WTC11 (cell line): ENCODE results near the gene PDPN. TPM values are rescaled to one million over a fixed set of nuclear protein-coding genes. Genes with fewer than 3 reads are reported as not detected.

Experiments
- ATAC-seq: fragments of 200-7000 bp; cut with Tn5 transposase; 2 replicates; pipeline ENCODE4 v1.10.0; 2021; ENCODE audit warnings: mild to moderate bottlenecking, moderate library complexity
- CTCF ChIA-PET: fragments of 300-600 bp; sonication (Branson Sonifier 250); formaldehyde crosslinking; loops from one replicate; lab custom pipeline; 2021; ENCODE audit warnings: antibody characterized with exemption; lab: Charles Lee
- POLR2A ChIA-PET: fragments of 350-600 bp; sonication (Branson Sonifier 250); formaldehyde crosslinking; loops from one replicate; lab custom pipeline; 2021; ENCODE audit warnings: antibody characterized with exemption; lab: Charles Lee
- DNase-seq: peaks from one replicate; pipeline ENCODE4 v3.0.0; 2021; ENCODE audit warnings: low spot score
- H3K27ac Mint-ChIP-seq: 2 replicates; pipeline ENCODE4 v1.8.0; 2021; ENCODE audit warnings: mixed read lengths
- H3K27me3 Mint-ChIP-seq: 2 replicates; pipeline ENCODE4 v1.8.0; 2021; ENCODE audit warnings: low read depth, mild to moderate bottlenecking, moderate library complexity, mixed read lengths
- H3K36me3 Mint-ChIP-seq: 2 replicates; pipeline ENCODE4 v1.8.0; 2021; ENCODE audit warnings: mixed read lengths
- H3K4me1 Mint-ChIP-seq: 2 replicates; pipeline ENCODE4 v1.8.0; 2022; ENCODE audit warnings: mixed read lengths
- H3K4me3 Mint-ChIP-seq: 2 replicates; pipeline ENCODE4 v1.8.0; 2021; ENCODE audit warnings: mild to moderate bottlenecking, moderate library complexity, mixed read lengths
- H3K9me3 Mint-ChIP-seq: 2 replicates; pipeline ENCODE4 v1.8.0; 2021; ENCODE audit warnings: mixed read lengths
- CREB1 ChIP-seq: sonication (generic); formaldehyde crosslinking; IDR thresholded peaks from 2 replicates; pipeline ENCODE4 v1.8.0; 2023; ENCODE audit warnings: mild to moderate bottlenecking, missing genetic modification reagents
- EMX1 ChIP-seq: fragments of 250-450 bp; sonication (Bioruptor Pico); IDR thresholded peaks from 2 replicates; pipeline ENCODE4 v1.8.0; 2021; ENCODE audit warnings: mild to moderate bottlenecking
- GABPB1 ChIP-seq: sonication (generic); formaldehyde crosslinking; IDR thresholded peaks from 2 replicates; pipeline ENCODE4 v1.8.1; 2023; ENCODE audit warnings: mild to moderate bottlenecking, missing genetic modification reagents
- GRHL2 ChIP-seq: fragments of 250-450 bp; sonication (Bioruptor Pico); IDR thresholded peaks from 2 replicates; pipeline ENCODE4 v1.8.0; 2022; ENCODE audit warnings: mild to moderate bottlenecking, moderate library complexity; ENCODE audit not compliant: insufficient replicate concordance, severe bottlenecking
- GTF2I ChIP-seq: fragments of 250-450 bp; sonication (Bioruptor Pico); conservative IDR thresholded peaks from 2 replicates; pipeline ENCODE4 v1.4.0; 2021; ENCODE audit warnings: mild to moderate bottlenecking
- HMGA2 ChIP-seq: fragments of 250-450 bp; sonication (Bioruptor Pico); IDR thresholded peaks from 2 replicates; pipeline ENCODE4 v1.4.0; 2021; ENCODE audit warnings: mild to moderate bottlenecking, moderate library complexity
- MYBL2 ChIP-seq: sonication (generic); formaldehyde crosslinking; IDR thresholded peaks from 2 replicates; pipeline ENCODE4 v1.8.1; 2023; ENCODE audit warnings: mild to moderate bottlenecking, moderate library complexity, missing genetic modification reagents
- PRRX2 ChIP-seq: fragments of 250-450 bp; sonication (Bioruptor Pico); IDR thresholded peaks from 2 replicates; pipeline ENCODE4 v1.8.0; 2021; ENCODE audit warnings: mild to moderate bottlenecking
- SMAD3 ChIP-seq: sonication (generic); formaldehyde crosslinking; IDR thresholded peaks from 2 replicates; pipeline ENCODE4 v1.8.0; 2022; ENCODE audit warnings: missing genetic modification reagents, mild to moderate bottlenecking, borderline replicate concordance
- SMAD4 ChIP-seq: sonication (generic); formaldehyde crosslinking; IDR thresholded peaks from 2 replicates; pipeline ENCODE4 v1.8.0; 2022; ENCODE audit warnings: mild to moderate bottlenecking, missing genetic modification reagents
- TCF7 ChIP-seq: sonication (generic); formaldehyde crosslinking; IDR thresholded peaks from 2 replicates; pipeline ENCODE4 v1.8.0; 2022; ENCODE audit warnings: mild to moderate bottlenecking, low read depth, missing genetic modification reagents, moderate library complexity
- TEAD1 ChIP-seq: sonication (generic); formaldehyde crosslinking; IDR thresholded peaks from 2 replicates; pipeline ENCODE4 v1.8.0; 2022; ENCODE audit warnings: mild to moderate bottlenecking, missing genetic modification reagents
- TP53 ChIP-seq: sonication (generic); formaldehyde crosslinking; IDR thresholded peaks from 2 replicates; pipeline ENCODE4 v1.8.1; 2023; ENCODE audit warnings: mild to moderate bottlenecking, missing genetic modification reagents
- ZBTB21 ChIP-seq: sonication (generic); formaldehyde crosslinking; IDR thresholded peaks from 2 replicates; pipeline ENCODE4 v1.8.1; 2023; ENCODE audit warnings: mild to moderate bottlenecking, missing genetic modification reagents, borderline replicate concordance
- ZNF219 ChIP-seq: sonication (generic); formaldehyde crosslinking; IDR thresholded peaks from 2 replicates; pipeline ENCODE4 v1.8.0; 2023; ENCODE audit warnings: missing genetic modification reagents, mild to moderate bottlenecking, borderline replicate concordance
- ZNF396 ChIP-seq: fragments of 250-450 bp; sonication (Bioruptor Pico); IDR thresholded peaks from 2 replicates; pipeline ENCODE4 v1.8.0; 2021; ENCODE audit warnings: mild to moderate bottlenecking, moderate library complexity, borderline replicate concordance
- ZNF423 ChIP-seq: fragments of 250-450 bp; sonication (Bioruptor Pico); IDR thresholded peaks from 2 replicates; pipeline ENCODE4 v2.1.2; 2022; ENCODE audit warnings: mild to moderate bottlenecking, moderate library complexity
- total RNA-seq: library from RNA; stranded (reverse); gene quantifications from 3 replicates; pipeline ENCODE4 v1.2.3, GENCODE V29; 2021
- TF ChIP-seq, protein P1 (sequence below): fragments of 250-450 bp; sonication (Bioruptor Pico); IDR thresholded peaks from 2 replicates; pipeline ENCODE4 v1.9.0; 2021; ENCODE audit warnings: mild to moderate bottlenecking
- TF ChIP-seq, protein P2 (sequence below): fragments of 250-450 bp; sonication (Bioruptor Pico); conservative IDR thresholded peaks from 2 replicates; pipeline ENCODE4 v1.9.0; 2021; ENCODE audit warnings: mild to moderate bottlenecking
- TF ChIP-seq, protein P3 (sequence below): fragments of 200-600 bp; IDR thresholded peaks from 2 replicates; pipeline ENCODE4 v1.8.0; 2022; ENCODE audit warnings: antibody characterized with exemption
- TF ChIP-seq, protein P4 (sequence below): sonication (generic); formaldehyde crosslinking; IDR thresholded peaks from 2 replicates; pipeline ENCODE4 v1.8.1; 2022; ENCODE audit warnings: low read depth, mild to moderate bottlenecking, moderate library complexity, missing genetic modification reagents, borderline replicate concordance
- TF ChIP-seq, protein P5 (sequence below): sonication (generic); formaldehyde crosslinking; conservative IDR thresholded peaks from 2 replicates; pipeline ENCODE4 v1.8.1; 2023; ENCODE audit warnings: mild to moderate bottlenecking, low read depth, missing genetic modification reagents, moderate library complexity
- TF ChIP-seq, protein P6 (sequence below): sonication (generic); formaldehyde crosslinking; IDR thresholded peaks from 2 replicates; pipeline ENCODE4 v1.8.1; 2023; ENCODE audit warnings: mild to moderate bottlenecking, missing genetic modification reagents, moderate library complexity
- TF ChIP-seq, protein P7 (sequence below): sonication (generic); formaldehyde crosslinking; IDR thresholded peaks from 2 replicates; pipeline ENCODE4 v1.8.0; 2022; ENCODE audit warnings: mild to moderate bottlenecking, missing genetic modification reagents

PDPN gene
- total RNA-seq, 1 experiment from 2014 or later: 158 TPM

DNA sequence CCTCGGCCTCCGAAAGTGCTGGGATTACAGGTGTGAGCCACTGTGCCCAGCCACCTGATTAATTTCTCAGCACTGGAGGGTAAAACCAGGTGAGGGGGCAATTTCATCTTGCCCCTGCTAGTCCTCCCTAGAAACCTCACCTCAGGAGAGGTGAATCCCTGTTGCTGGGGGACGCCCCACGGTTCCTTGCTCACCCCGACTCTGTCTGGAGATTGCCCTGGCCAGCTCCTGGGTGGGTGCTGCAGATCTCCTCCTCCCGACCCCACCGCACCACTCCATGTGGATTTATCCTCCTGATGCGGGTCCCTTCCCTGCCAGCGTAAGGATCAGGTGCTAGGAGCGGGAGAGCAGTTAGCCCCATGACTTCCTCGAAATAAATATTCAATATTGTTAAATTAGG lies 34.9 kb downstream of the PDPN start (continued):
- TF ChIP-seq ZBTB21 (no peak), GTF2I (CRISPR knock-in tag) (no peak)
- TF ChIP-seq, protein P1, sequence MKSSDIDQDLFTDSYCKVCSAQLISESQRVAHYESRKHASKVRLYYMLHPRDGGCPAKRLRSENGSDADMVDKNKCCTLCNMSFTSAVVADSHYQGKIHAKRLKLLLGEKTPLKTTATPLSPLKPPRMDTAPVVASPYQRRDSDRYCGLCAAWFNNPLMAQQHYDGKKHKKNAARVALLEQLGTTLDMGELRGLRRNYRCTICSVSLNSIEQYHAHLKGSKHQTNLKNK (CRISPR knock-in tag): no peak
- TF ChIP-seq, protein P2, sequence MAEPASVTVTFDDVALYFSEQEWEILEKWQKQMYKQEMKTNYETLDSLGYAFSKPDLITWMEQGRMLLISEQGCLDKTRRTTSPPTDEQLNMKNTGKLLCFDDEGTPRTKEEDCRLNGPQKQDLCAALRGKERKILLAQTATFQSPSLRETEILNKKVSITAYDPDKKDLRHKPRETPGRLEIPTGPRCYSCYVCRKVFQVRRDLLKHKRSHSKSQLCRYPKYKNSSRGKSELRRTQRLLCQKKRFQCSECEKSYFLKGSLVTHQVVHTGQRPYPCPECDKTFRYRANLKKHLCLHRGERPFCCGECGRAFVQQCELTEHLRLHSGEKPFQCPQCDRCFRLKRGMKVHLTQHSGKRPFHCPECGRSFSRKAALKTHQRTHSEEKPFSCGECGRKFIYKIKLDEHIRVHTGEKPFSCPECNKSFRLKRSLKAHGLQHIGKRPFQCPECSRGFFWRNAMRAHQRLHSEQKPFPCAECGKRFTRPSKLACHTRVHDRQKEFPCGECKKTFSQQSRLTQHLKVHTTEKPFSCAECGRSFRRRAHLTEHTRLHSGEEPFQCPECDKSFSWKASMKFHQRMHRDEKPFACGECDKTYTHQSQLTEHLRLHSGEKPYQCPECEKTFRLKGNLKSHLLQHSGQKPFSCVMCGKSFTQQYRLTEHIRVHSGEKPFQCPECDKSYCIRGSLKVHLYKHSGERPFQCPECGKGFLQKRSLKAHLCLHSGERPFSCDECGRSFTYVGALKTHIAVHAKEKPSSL: no peak
- TF ChIP-seq, protein P3, sequence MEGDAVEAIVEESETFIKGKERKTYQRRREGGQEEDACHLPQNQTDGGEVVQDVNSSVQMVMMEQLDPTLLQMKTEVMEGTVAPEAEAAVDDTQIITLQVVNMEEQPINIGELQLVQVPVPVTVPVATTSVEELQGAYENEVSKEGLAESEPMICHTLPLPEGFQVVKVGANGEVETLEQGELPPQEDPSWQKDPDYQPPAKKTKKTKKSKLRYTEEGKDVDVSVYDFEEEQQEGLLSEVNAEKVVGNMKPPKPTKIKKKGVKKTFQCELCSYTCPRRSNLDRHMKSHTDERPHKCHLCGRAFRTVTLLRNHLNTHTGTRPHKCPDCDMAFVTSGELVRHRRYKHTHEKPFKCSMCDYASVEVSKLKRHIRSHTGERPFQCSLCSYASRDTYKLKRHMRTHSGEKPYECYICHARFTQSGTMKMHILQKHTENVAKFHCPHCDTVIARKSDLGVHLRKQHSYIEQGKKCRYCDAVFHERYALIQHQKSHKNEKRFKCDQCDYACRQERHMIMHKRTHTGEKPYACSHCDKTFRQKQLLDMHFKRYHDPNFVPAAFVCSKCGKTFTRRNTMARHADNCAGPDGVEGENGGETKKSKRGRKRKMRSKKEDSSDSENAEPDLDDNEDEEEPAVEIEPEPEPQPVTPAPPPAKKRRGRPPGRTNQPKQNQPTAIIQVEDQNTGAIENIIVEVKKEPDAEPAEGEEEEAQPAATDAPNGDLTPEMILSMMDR: no peak

DNA sequence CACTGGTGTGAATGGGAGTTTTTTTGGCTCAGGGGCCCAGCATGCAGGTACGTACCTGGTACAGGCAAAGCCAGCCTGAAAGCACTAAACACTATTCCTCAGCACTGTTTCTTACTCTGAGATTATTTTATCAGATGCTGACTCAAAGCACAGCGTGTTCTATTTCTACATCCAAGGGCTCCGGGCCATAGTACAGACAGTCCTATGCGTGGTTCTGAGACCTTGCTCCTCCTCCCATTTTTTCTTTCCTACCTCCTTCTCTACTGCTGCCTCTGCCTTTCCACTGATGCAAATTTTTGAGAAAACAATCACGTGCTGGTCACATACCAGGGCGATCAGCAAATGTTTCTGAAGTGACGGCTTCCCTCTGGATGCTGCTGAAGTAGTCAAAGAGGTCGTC lies 36.3 kb downstream of the PDPN start:
- ATAC-seq (no peak), DNase-seq (no peak)
- H3K27me3 Mint-ChIP-seq: no peaks in the 10 kb centered on the region
- H3K36me3 Mint-ChIP-seq: peaks cover 30% of the 10 kb centered on the region
- H3K4me1 Mint-ChIP-seq: peaks cover 11% of the 10 kb centered on the region
- H3K27ac Mint-ChIP-seq: peak overlapping the region; percentile 44; the same call in 1 of the 2 replicates
- H3K4me3 Mint-ChIP-seq: no peak overlapping the region
- CTCF ChIA-PET: no interaction called here
- H3K9me3 Mint-ChIP-seq: no peaks in the 10 kb centered on the region
- TF ChIP-seq PRRX2 (CRISPR knock-in tag) (no peak), EMX1 (CRISPR knock-in tag) (no peak), GABPB1 (CRISPR knock-in tag) (no peak), HMGA2 (CRISPR knock-in tag) (no peak), ZNF423 (CRISPR knock-in tag) (no peak), ZNF396 (CRISPR knock-in tag) (no peak), MYBL2 (CRISPR knock-in tag) (no peak), TEAD1 (CRISPR knock-in tag) (no peak), SMAD4 (CRISPR knock-in tag) (no peak), ZNF219 (CRISPR knock-in tag) (no peak), GRHL2 (CRISPR knock-in tag) (no peak), TCF7 (CRISPR knock-in tag) (no peak), TP53 (CRISPR knock-in tag) (no peak), CREB1 (CRISPR knock-in tag) (no peak), SMAD3 (no peak)
- TF ChIP-seq, protein P4, sequence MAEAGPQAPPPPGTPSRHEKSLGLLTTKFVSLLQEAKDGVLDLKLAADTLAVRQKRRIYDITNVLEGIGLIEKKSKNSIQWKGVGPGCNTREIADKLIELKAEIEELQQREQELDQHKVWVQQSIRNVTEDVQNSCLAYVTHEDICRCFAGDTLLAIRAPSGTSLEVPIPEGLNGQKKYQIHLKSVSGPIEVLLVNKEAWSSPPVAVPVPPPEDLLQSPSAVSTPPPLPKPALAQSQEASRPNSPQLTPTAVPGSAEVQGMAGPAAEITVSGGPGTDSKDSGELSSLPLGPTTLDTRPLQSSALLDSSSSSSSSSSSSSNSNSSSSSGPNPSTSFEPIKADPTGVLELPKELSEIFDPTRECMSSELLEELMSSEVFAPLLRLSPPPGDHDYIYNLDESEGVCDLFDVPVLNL (CRISPR knock-in tag): no peak
- TF ChIP-seq, protein P5, sequence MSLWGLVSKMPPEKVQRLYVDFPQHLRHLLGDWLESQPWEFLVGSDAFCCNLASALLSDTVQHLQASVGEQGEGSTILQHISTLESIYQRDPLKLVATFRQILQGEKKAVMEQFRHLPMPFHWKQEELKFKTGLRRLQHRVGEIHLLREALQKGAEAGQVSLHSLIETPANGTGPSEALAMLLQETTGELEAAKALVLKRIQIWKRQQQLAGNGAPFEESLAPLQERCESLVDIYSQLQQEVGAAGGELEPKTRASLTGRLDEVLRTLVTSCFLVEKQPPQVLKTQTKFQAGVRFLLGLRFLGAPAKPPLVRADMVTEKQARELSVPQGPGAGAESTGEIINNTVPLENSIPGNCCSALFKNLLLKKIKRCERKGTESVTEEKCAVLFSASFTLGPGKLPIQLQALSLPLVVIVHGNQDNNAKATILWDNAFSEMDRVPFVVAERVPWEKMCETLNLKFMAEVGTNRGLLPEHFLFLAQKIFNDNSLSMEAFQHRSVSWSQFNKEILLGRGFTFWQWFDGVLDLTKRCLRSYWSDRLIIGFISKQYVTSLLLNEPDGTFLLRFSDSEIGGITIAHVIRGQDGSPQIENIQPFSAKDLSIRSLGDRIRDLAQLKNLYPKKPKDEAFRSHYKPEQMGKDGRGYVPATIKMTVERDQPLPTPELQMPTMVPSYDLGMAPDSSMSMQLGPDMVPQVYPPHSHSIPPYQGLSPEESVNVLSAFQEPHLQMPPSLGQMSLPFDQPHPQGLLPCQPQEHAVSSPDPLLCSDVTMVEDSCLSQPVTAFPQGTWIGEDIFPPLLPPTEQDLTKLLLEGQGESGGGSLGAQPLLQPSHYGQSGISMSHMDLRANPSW (CRISPR knock-in tag): no peak
- TF ChIP-seq, protein P6, sequence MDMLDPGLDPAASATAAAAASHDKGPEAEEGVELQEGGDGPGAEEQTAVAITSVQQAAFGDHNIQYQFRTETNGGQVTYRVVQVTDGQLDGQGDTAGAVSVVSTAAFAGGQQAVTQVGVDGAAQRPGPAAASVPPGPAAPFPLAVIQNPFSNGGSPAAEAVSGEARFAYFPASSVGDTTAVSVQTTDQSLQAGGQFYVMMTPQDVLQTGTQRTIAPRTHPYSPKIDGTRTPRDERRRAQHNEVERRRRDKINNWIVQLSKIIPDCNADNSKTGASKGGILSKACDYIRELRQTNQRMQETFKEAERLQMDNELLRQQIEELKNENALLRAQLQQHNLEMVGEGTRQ (CRISPR knock-in tag): no peak
- TF ChIP-seq, protein P1 (CRISPR knock-in tag): no peak
- TF ChIP-seq, protein P7, sequence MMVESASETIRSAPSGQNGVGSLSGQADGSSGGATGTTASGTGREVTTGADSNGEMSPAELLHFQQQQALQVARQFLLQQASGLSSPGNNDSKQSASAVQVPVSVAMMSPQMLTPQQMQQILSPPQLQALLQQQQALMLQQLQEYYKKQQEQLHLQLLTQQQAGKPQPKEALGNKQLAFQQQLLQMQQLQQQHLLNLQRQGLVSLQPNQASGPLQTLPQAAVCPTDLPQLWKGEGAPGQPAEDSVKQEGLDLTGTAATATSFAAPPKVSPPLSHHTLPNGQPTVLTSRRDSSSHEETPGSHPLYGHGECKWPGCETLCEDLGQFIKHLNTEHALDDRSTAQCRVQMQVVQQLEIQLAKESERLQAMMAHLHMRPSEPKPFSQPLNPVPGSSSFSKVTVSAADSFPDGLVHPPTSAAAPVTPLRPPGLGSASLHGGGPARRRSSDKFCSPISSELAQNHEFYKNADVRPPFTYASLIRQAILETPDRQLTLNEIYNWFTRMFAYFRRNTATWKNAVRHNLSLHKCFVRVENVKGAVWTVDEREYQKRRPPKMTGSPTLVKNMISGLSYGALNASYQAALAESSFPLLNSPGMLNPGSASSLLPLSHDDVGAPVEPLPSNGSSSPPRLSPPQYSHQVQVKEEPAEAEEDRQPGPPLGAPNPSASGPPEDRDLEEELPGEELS: no peak
- TF ChIP-seq, all 79 proteins: peak for 0
- POLR2A ChIA-PET: no interaction called here
